ENCODE data around the gene GIT1. TPM values are rescaled to one million over a fixed set of nuclear protein-coding genes. Genes with fewer than 3 reads are reported as not detected.

The GIT1 gene
- total and polyA plus RNA-seq, 2 experiments from 2014 or later, result 15.9 to 60.9 TPM

DNA sequence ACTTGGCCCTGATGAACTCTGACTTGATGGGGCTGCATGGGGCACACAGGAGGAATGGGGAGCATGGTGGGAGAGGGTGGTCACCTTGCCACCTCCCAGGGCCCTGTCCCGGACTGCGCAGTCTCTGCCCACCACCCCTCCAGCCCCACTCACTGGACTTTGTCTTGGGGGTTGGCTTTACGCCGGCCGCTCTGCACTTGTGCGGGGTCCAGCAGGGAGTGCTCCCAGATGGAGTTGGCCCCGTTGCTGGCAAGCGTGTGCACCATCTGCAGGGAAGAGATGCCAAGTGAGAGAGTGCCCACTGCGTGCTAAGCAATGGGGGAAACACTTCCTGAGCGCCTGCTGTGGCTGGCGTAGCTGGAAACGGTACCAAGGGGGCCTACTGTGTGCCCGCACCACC lies 6.7 kb downstream of the GIT1 start:
- H4K20me1 ChIP-seq (replicated peaks; ENCODE audit: insufficient read depth), result peaks cover 11% of the 10 kb centered on the region; the same call in 1 of the 2 replicates
- H2AFZ ChIP-seq, result no peak overlapping the region
- peaks cover 6% of the 10 kb centered on the region for H3K27me3 Mint-ChIP-seq (ENCODE audit: insufficient read depth, low read depth, poor library complexity)
- no peaks in the 10 kb centered on the region for H3K9me2 ChIP-seq (ENCODE audit: insufficient read depth)
- H3K79me2 ChIP-seq (replicated peaks; ENCODE audit: insufficient read depth), result peaks cover 33% of the 10 kb centered on the region
- 0 out of 2 replicates have a peak, but pooled peaks cover 9% of the 10 kb centered on the region for H3F3A ChIP-seq (replicated peaks; ENCODE audit: low read depth)
- H3K36me3 Mint-ChIP-seq (ENCODE audit: low read depth), result peaks cover 28% of the 10 kb centered on the region
- no peak overlapping the region for H3K27ac Mint-ChIP-seq
- ATAC-seq, result no peak
- H3K9me3 Mint-ChIP-seq, result no peaks in the 10 kb centered on the region
- no peak overlapping the region for H3K4me3 ChIP-seq
- TF ChIP-seq STAT1 (IDR thresholded peaks at IDR 0.05; ENCODE audit: unreplicated experiment) (no peak), ZNF331 (CRISPR knock-in tag; IDR thresholded peaks at IDR 0.05; ENCODE audit: low read depth) (no peak), JUNB (IDR thresholded peaks at IDR 0.05; ENCODE audit: unreplicated experiment) (no peak), ZNF114 (CRISPR knock-in tag; IDR thresholded peaks at IDR 0.05) (no peak), CREB1 (CRISPR knock-in tag; IDR thresholded peaks at IDR 0.05; ENCODE audit: low read depth) (no peak), EZH2phosphoT487 (IDR thresholded peaks at IDR 0.05; ENCODE audit: unreplicated experiment) (no peak), POLR2AphosphoS5 (IDR thresholded peaks at IDR 0.05; ENCODE audit: low read depth) (no peak), EZH2 (IDR thresholded peaks at IDR 0.05; ENCODE audit: low read depth, unreplicated experiment) (no peak), NANOG (IDR thresholded peaks at IDR 0.05; ENCODE audit: borderline replicate concordance) (no peak)
- TF ChIP-seq, protein P1, sequence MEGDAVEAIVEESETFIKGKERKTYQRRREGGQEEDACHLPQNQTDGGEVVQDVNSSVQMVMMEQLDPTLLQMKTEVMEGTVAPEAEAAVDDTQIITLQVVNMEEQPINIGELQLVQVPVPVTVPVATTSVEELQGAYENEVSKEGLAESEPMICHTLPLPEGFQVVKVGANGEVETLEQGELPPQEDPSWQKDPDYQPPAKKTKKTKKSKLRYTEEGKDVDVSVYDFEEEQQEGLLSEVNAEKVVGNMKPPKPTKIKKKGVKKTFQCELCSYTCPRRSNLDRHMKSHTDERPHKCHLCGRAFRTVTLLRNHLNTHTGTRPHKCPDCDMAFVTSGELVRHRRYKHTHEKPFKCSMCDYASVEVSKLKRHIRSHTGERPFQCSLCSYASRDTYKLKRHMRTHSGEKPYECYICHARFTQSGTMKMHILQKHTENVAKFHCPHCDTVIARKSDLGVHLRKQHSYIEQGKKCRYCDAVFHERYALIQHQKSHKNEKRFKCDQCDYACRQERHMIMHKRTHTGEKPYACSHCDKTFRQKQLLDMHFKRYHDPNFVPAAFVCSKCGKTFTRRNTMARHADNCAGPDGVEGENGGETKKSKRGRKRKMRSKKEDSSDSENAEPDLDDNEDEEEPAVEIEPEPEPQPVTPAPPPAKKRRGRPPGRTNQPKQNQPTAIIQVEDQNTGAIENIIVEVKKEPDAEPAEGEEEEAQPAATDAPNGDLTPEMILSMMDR (conservative IDR thresholded peaks at IDR 0.05; ENCODE audit: low read depth in 2 of 2), result no peak
- TF ChIP-seq, protein P2, sequence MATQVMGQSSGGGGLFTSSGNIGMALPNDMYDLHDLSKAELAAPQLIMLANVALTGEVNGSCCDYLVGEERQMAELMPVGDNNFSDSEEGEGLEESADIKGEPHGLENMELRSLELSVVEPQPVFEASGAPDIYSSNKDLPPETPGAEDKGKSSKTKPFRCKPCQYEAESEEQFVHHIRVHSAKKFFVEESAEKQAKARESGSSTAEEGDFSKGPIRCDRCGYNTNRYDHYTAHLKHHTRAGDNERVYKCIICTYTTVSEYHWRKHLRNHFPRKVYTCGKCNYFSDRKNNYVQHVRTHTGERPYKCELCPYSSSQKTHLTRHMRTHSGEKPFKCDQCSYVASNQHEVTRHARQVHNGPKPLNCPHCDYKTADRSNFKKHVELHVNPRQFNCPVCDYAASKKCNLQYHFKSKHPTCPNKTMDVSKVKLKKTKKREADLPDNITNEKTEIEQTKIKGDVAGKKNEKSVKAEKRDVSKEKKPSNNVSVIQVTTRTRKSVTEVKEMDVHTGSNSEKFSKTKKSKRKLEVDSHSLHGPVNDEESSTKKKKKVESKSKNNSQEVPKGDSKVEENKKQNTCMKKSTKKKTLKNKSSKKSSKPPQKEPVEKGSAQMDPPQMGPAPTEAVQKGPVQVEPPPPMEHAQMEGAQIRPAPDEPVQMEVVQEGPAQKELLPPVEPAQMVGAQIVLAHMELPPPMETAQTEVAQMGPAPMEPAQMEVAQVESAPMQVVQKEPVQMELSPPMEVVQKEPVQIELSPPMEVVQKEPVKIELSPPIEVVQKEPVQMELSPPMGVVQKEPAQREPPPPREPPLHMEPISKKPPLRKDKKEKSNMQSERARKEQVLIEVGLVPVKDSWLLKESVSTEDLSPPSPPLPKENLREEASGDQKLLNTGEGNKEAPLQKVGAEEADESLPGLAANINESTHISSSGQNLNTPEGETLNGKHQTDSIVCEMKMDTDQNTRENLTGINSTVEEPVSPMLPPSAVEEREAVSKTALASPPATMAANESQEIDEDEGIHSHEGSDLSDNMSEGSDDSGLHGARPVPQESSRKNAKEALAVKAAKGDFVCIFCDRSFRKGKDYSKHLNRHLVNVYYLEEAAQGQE (IDR thresholded peaks at IDR 0.05; ENCODE audit: unreplicated experiment), result no peak
- TF ChIP-seq, protein P3, sequence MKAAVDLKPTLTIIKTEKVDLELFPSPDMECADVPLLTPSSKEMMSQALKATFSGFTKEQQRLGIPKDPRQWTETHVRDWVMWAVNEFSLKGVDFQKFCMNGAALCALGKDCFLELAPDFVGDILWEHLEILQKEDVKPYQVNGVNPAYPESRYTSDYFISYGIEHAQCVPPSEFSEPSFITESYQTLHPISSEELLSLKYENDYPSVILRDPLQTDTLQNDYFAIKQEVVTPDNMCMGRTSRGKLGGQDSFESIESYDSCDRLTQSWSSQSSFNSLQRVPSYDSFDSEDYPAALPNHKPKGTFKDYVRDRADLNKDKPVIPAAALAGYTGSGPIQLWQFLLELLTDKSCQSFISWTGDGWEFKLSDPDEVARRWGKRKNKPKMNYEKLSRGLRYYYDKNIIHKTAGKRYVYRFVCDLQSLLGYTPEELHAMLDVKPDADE (IDR thresholded peaks at IDR 0.05), result no peak
- TF ChIP-seq, protein P4, sequence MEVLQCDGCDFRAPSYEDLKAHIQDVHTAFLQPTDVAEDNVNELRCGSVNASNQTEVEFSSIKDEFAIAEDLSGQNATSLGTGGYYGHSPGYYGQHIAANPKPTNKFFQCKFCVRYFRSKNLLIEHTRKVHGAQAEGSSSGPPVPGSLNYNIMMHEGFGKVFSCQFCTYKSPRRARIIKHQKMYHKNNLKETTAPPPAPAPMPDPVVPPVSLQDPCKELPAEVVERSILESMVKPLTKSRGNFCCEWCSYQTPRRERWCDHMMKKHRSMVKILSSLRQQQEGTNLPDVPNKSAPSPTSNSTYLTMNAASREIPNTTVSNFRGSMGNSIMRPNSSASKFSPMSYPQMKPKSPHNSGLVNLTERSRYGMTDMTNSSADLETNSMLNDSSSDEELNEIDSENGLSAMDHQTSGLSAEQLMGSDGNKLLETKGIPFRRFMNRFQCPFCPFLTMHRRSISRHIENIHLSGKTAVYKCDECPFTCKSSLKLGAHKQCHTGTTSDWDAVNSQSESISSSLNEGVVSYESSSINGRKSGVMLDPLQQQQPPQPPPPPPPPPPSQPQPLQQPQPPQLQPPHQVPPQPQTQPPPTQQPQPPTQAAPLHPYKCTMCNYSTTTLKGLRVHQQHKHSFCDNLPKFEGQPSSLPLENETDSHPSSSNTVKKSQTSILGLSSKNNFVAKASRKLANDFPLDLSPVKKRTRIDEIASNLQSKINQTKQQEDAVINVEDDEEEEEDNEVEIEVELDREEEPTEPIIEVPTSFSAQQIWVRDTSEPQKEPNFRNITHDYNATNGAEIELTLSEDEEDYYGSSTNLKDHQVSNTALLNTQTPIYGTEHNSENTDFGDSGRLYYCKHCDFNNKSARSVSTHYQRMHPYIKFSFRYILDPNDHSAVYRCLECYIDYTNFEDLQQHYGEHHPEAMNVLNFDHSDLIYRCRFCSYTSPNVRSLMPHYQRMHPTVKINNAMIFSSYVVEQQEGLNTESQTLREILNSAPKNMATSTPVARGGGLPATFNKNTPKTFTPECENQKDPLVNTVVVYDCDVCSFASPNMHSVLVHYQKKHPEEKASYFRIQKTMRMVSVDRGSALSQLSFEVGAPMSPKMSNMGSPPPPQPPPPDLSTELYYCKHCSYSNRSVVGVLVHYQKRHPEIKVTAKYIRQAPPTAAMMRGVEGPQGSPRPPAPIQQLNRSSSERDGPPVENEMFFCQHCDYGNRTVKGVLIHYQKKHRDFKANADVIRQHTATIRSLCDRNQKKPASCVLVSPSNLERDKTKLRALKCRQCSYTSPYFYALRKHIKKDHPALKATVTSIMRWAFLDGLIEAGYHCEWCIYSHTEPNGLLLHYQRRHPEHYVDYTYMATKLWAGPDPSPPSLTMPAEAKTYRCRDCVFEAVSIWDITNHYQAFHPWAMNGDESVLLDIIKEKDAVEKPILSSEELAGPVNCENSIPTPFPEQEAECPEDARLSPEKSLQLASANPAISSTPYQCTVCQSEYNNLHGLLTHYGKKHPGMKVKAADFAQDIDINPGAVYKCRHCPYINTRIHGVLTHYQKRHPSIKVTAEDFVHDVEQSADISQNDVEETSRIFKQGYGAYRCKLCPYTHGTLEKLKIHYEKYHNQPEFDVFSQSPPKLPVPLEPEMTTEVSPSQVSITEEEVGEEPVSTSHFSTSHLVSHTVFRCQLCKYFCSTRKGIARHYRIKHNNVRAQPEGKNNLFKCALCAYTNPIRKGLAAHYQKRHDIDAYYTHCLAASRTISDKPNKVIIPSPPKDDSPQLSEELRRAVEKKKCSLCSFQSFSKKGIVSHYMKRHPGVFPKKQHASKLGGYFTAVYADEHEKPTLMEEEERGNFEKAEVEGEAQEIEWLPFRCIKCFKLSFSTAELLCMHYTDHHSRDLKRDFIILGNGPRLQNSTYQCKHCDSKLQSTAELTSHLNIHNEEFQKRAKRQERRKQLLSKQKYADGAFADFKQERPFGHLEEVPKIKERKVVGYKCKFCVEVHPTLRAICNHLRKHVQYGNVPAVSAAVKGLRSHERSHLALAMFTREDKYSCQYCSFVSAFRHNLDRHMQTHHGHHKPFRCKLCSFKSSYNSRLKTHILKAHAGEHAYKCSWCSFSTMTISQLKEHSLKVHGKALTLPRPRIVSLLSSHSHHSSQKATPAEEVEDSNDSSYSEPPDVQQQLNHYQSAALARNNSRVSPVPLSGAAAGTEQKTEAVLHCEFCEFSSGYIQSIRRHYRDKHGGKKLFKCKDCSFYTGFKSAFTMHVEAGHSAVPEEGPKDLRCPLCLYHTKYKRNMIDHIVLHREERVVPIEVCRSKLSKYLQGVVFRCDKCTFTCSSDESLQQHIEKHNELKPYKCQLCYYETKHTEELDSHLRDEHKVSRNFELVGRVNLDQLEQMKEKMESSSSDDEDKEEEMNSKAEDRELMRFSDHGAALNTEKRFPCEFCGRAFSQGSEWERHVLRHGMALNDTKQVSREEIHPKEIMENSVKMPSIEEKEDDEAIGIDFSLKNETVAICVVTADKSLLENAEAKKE (CRISPR knock-in tag; IDR thresholded peaks at IDR 0.05), result no peak
- H3K36me3 ChIP-seq (ENCODE audit: insufficient read depth), result no peaks in the 10 kb centered on the region
- H3K27ac ChIP-seq (ENCODE audit: low read depth), result no peak overlapping the region
- peaks cover 26% of the 10 kb centered on the region; the same call in 1 of the 2 replicates for H3K4me1 ChIP-seq (ENCODE audit: insufficient read depth)
- no peak overlapping the region for H3K4me2 ChIP-seq
- DNase-seq (ENCODE audit: low spot score), result no peak
- no peaks in the 10 kb centered on the region for H3K27me3 ChIP-seq (ENCODE audit: insufficient read depth)
- no peak overlapping the region for H3K4me3 Mint-ChIP-seq
- H3K4me1 Mint-ChIP-seq, result peaks cover 37% of the 10 kb centered on the region

All from GM23338 (cell line).